IMR-90 (cell line): ENCODE data around the gene DOCK9. TPM values are rescaled to one million over a fixed set of nuclear protein-coding genes. Genes with fewer than 3 reads are reported as not detected.

Experiments used
- ATAC-seq: fragments of 200-7000 bp; cut with Tn5 transposase; 2 replicates; pipeline ENCODE4 v1.9.1; 2020; ENCODE audit warnings: low read depth, mild to moderate bottlenecking, moderate library complexity
- BruUV-seq: library from RNA; stranded (reverse); fragments of 400-500 nt; replicated peaks from 2 replicates; lab custom pipeline; 2021; lab: Mats Ljungman, UMichigan
- CTCF ChIA-PET: fragments of 300-600 bp; formaldehyde crosslinking; extraction: SDS; loops from one replicate; lab custom pipeline; 2021; ENCODE audit warnings: antibody characterized with exemption; lab: Yijun Ruan, JAX
- POLR2A ChIA-PET: fragments of 300-600 bp; sonication (Branson Sonifier 250); formaldehyde crosslinking; loops from one replicate; lab custom pipeline; 2022; ENCODE audit warnings: antibody characterized with exemption; ENCODE audit not compliant: unreplicated experiment; lab: Charles Lee
- DNase-seq: peaks from one replicate; pipeline ENCODE4 v3.0.0; 2013
- H2AFZ ChIP-seq: replicated peaks from 2 replicates; pipeline ENCODE3; 2013; ENCODE audit warnings: low read length, mild to moderate bottlenecking; ENCODE audit not compliant: poor library complexity
- H2AK5ac ChIP-seq: 2 replicates; pipeline ENCODE4 v1.6.1; 2013; ENCODE audit warnings: low read depth, low read length, inconsistent platforms
- H2AK9ac ChIP-seq: replicated peaks from 2 replicates; pipeline ENCODE3; 2013; ENCODE audit warnings: mild to moderate bottlenecking, low read depth, low read length, moderate library complexity; ENCODE audit not compliant: poor library complexity
- H2BK120ac ChIP-seq: 2 replicates; pipeline ENCODE4 v1.6.1; 2013; ENCODE audit warnings: low read depth, low read length, inconsistent platforms
- H2BK15ac ChIP-seq: 3 replicates; pipeline ENCODE4 v1.6.1; 2013; ENCODE audit warnings: low read depth, low read length, inconsistent platforms
- H2BK20ac ChIP-seq: 2 replicates; pipeline ENCODE4 v1.6.1; 2013; ENCODE audit warnings: low read depth, mild to moderate bottlenecking, inconsistent platforms, low read length, moderate library complexity
- H2BK5ac ChIP-seq: 2 replicates; pipeline ENCODE4 v1.6.1; 2013; ENCODE audit warnings: mild to moderate bottlenecking, low read depth, low read length, inconsistent platforms; ENCODE audit not compliant: poor library complexity, severe bottlenecking
- H3K14ac ChIP-seq: replicated peaks from 2 replicates; pipeline ENCODE4 v1.6.1; 2013; ENCODE audit warnings: low read depth, low read length, inconsistent platforms
- H3K18ac ChIP-seq: 2 replicates; pipeline ENCODE4 v1.6.1; 2013; ENCODE audit warnings: low read depth, low read length, control low read depth
- H3K23ac ChIP-seq: 2 replicates; pipeline ENCODE4 v1.6.1; 2013; ENCODE audit warnings: low read depth, low read length, inconsistent platforms
- H3K27ac ChIP-seq: 2 replicates; pipeline ENCODE4 v1.5.1; 2013; ENCODE audit warnings: mild to moderate bottlenecking, control low read depth, low read length; ENCODE audit not compliant: insufficient read depth
- H3K27me3 ChIP-seq: 2 replicates; pipeline ENCODE4 v1.6.1; 2013; ENCODE audit warnings: low read length; ENCODE audit not compliant: control insufficient read depth, insufficient read depth
- H3K36me3 ChIP-seq: 2 replicates; pipeline ENCODE4 v1.6.1; 2013; ENCODE audit warnings: low read length, mixed read lengths; ENCODE audit not compliant: control insufficient read depth, insufficient read depth
- H3K4ac ChIP-seq: 2 replicates; pipeline ENCODE4 v1.6.1; 2013; ENCODE audit warnings: low read depth, low read length, inconsistent platforms
- H3K4me1 ChIP-seq: 2 replicates; pipeline ENCODE4 v1.6.1; 2013; ENCODE audit warnings: low read length, mixed read lengths; ENCODE audit not compliant: control insufficient read depth, insufficient read depth
- H3K4me2 ChIP-seq: 2 replicates; pipeline ENCODE4 v1.6.1; 2013; ENCODE audit warnings: low read depth, mild to moderate bottlenecking, control low read depth, low read length, moderate library complexity
- H3K4me3 ChIP-seq: 2 replicates; pipeline ENCODE4 v1.5.1; 2013; ENCODE audit warnings: low read depth, mild to moderate bottlenecking, control low read depth, low read length, moderate library complexity; ENCODE audit not compliant: insufficient read depth
- H3K56ac ChIP-seq: 2 replicates; pipeline ENCODE4 v1.6.1; 2013; ENCODE audit warnings: low read length, inconsistent platforms; ENCODE audit not compliant: insufficient read depth; ENCODE audit errors: extremely low read depth
- H3K79me1 ChIP-seq, 2 experiments: 2 replicates each; pipeline ENCODE4 v1.6.1; 2013; ENCODE audit warnings: low read length in 2 of 2, inconsistent platforms in 1 of 2, low read depth in 1 of 2
- H3K9ac ChIP-seq: 2 replicates; pipeline ENCODE4 v1.6.1; 2013; ENCODE audit warnings: low read depth, low read length, control low read depth
- H3K9me1 ChIP-seq: 2 replicates; pipeline ENCODE4 v1.6.1; 2013; ENCODE audit warnings: low read length, inconsistent platforms; ENCODE audit not compliant: insufficient read depth
- H3K9me3 ChIP-seq: 2 replicates; pipeline ENCODE4 v1.6.1; 2013; ENCODE audit warnings: low read length; ENCODE audit not compliant: control insufficient read depth, insufficient read depth
- H4K20me1 ChIP-seq: 2 replicates; pipeline ENCODE4 v1.6.1; 2013; ENCODE audit warnings: low read length, inconsistent platforms; ENCODE audit not compliant: insufficient read depth
- H4K5ac ChIP-seq: 2 replicates; pipeline ENCODE4 v1.6.1; 2013; ENCODE audit warnings: mild to moderate bottlenecking, low read depth, low read length, control low read depth
- H4K8ac ChIP-seq, 2 experiments: 2 replicates each; pipeline ENCODE4 v1.6.1; 2013; ENCODE audit warnings: low read depth in 2 of 2, low read length in 2 of 2, control low read depth in 1 of 2, inconsistent platforms in 1 of 2
- H4K91ac ChIP-seq: 2 replicates; pipeline ENCODE4 v1.6.1; 2013; ENCODE audit warnings: low read depth, low read length, inconsistent platforms; ENCODE audit not compliant: insufficient read depth
- BHLHE40 ChIP-seq: fragments of 150-350 bp; IDR thresholded peaks from 2 replicates; pipeline ENCODE4 v1.6.1; 2016; ENCODE audit warnings: mild to moderate bottlenecking, low read depth, low read length
- CEBPB ChIP-seq: IDR thresholded peaks from 2 replicates; pipeline ENCODE4 v1.6.1; 2012; ENCODE audit warnings: low read depth, low read length, improper control_type of control experiment
- CHD1 ChIP-seq: IDR thresholded peaks from 2 replicates; pipeline ENCODE4 v1.6.1; 2012; ENCODE audit warnings: low read depth, low read length, improper control_type of control experiment
- FOS ChIP-seq: fragments of 150-350 bp; IDR thresholded peaks from 2 replicates; pipeline ENCODE4 v1.6.1; 2016; ENCODE audit warnings: low read depth, low read length
- MAFK ChIP-seq: IDR thresholded peaks from 2 replicates; pipeline ENCODE4 v1.6.1; 2012; ENCODE audit warnings: low read depth, low read length, improper control_type of control experiment
- MAZ ChIP-seq: IDR thresholded peaks from 2 replicates; pipeline ENCODE4 v1.6.1; 2012; ENCODE audit warnings: low read depth, mild to moderate bottlenecking, low read length, improper control_type of control experiment, moderate library complexity, borderline replicate concordance
- MXI1 ChIP-seq: IDR thresholded peaks from 2 replicates; pipeline ENCODE4 v1.6.1; 2012; ENCODE audit warnings: low read depth, mild to moderate bottlenecking, low read length, moderate library complexity, borderline replicate concordance
- NFE2L2 ChIP-seq: fragments of 150-350 bp; IDR thresholded peaks from 2 replicates; pipeline ENCODE4 v1.6.1; 2016; ENCODE audit warnings: low read depth, mild to moderate bottlenecking, low read length
- POLR2A ChIP-seq: IDR thresholded peaks from 2 replicates; pipeline ENCODE4 v1.6.1; 2012; ENCODE audit warnings: mild to moderate bottlenecking, low read depth, low read length
- RAD21 ChIP-seq: IDR thresholded peaks from 2 replicates; pipeline ENCODE4 v1.6.1; 2012; ENCODE audit warnings: low read length, improper control_type of control experiment
- RCOR1 ChIP-seq: IDR thresholded peaks from 2 replicates; pipeline ENCODE4 v1.6.1; 2012; ENCODE audit warnings: mild to moderate bottlenecking, low read length, improper control_type of control experiment; ENCODE audit not compliant: insufficient replicate concordance
- SMC3 ChIP-seq: fragments of 150-350 bp; IDR thresholded peaks from 2 replicates; pipeline ENCODE4 v1.6.1; 2016; ENCODE audit warnings: low read depth, mild to moderate bottlenecking, antibody characterized with exemption, low read length, moderate library complexity
- WGBS, 2 experiments: methylation state at CpG; one replicate each; pipeline versions ENCODE4 v1.1.5 to v1.1.7; 2013; ENCODE audit warnings: missing lambda C conversion rate in 2 of 2; ENCODE audit not compliant: insufficient read length in 1 of 2; ENCODE audit errors: extremely low coverage in 2 of 2; 5-methylcytosine and 5-hydroxymethylcytosine counted together
- dilution Hi-C: fragments of 300-500 bp; cut with HindIII; formaldehyde crosslinking; loops from one replicate; pipeline ENCODE4 v1.14.3; 2018; ENCODE audit warnings: low sequenced_read_pairs; ENCODE audit not compliant: unreplicated experiment
- in situ Hi-C: fragments of 300-500 bp; cut with MboI; formaldehyde crosslinking; loops from 3 replicates; pipeline ENCODE4 v1.14.3; 2019; ENCODE audit warnings: low sequenced_read_pairs, inconsistent platforms, mixed read lengths
- intact Hi-C: fragments of 100-400 bp; cut with micrococcal nuclease; formaldehyde crosslinking; loops from 2 replicates; pipeline ENCODE4 v1.10.0; 2022
- polyA plus RNA-seq, 3 experiments: library from polyadenylated mRNA; depleted of rRNA; stranded (reverse); fragments of >200 nt; gene quantifications; 2 replicates each; pipeline ENCODE4 v1.2.3, GENCODE V29; 2012; ENCODE audit warnings: low replicate concordance in 1 of 3
- total RNA-seq: library from RNA; depleted of rRNA; stranded (reverse); fragments of >200 nt; gene quantifications from 2 replicates; pipeline ENCODE4 v1.2.3, GENCODE V29; 2012
- TF ChIP-seq, protein P1 (sequence below): fragments of 150-350 bp; IDR thresholded peaks from 2 replicates; pipeline ENCODE4 v1.6.1; 2017; ENCODE audit warnings: mild to moderate bottlenecking, antibody characterized with exemption, low read length, low read depth
- TF ChIP-seq, protein P2 (sequence below): fragments of 150-350 bp; IDR thresholded peaks from 2 replicates; pipeline ENCODE4 v1.6.1; 2016; ENCODE audit warnings: low read depth, mild to moderate bottlenecking, low read length, moderate library complexity, borderline replicate concordance
- TF ChIP-seq, protein P3 (sequence below): conservative IDR thresholded peaks from 2 replicates; pipeline ENCODE4 v1.5.1; 2012; ENCODE audit warnings: mild to moderate bottlenecking, low read depth, low read length, improper control_type of control experiment

The DOCK9 gene
- total and polyA plus RNA-seq, 2 of the 4 experiments (the other 2 are of a cell fraction) = 4.8 to 7.2 TPM

DNA sequence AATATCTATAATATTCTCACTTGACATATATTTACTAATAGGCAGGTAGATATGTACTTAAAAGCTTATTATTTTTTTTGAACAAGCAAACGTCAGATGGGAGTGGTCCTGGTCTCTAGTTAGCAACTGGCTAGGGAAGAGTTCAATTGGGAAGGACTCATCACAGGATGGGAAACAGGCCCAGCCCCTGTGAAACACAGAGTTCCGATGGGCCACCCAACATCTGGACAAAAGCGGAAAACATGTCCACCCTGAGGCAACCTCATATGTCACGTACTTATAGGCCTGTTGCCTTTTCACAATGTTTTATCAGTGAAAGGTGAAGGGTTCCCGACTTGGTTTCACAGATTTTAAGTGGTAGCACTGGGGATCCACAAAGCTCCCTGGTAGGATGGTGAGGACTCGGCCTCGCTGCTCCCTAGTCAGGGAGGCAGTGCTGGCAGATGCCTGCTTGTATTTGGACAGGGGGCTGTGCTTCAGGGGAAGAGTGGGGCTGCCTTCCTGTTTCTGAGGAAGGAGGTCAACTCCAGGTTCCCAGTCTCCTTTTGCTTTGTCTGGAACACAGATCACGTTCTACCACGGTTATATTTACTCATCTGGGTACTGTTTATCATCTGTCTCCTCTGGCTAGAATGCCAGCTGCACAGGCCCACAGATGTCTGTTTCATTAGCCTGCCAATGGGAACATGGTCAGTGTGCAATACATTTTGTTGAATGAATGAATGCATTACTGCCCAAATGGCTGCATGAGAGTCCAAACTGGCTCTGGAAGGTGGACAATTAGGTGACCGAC is 176.0 kb downstream of the DOCK9 start:
- Histone ChIP-seq H3K4me3 (no peak overlapping the region), H3K9me3 (no peaks in the 10 kb centered on the region), H3K79me1 (no peaks in the 10 kb centered on the region), H2BK5ac (no peak overlapping the region), H4K20me1 (no peaks in the 10 kb centered on the region), H4K5ac (no peak overlapping the region), H3K18ac (no peak overlapping the region), H2AK5ac (no peak overlapping the region), H4K91ac (no peak overlapping the region), H3K23ac (no peak overlapping the region), H3K36me3 (no peaks in the 10 kb centered on the region), H3K27ac (no peak overlapping the region), H2AFZ (no peak overlapping the region), H3K4me2 (no peak overlapping the region), H2AK9ac (no peak overlapping the region), H3K9me1 (peaks cover 11% of the 10 kb centered on the region; the same call in 1 of the 2 replicates), H2BK120ac (no peak overlapping the region), H3K4ac (no peak overlapping the region), H2BK15ac (no peak overlapping the region), H4K8ac (no peak overlapping the region), H3K56ac (no peak overlapping the region), H3K27me3 (no peaks in the 10 kb centered on the region), H3K9ac (no peak overlapping the region), H2BK20ac (no peak overlapping the region), H3K14ac (no peak overlapping the region), H3K4me1 (no peaks in the 10 kb centered on the region)
- in situ Hi-C loops (no loop called here), intact Hi-C loops (no loop called here), dilution Hi-C loops (no loop called here)
- ATAC-seq (no peak), DNase-seq (no peak)
- ChIA-PET CTCF (interaction anchor here (0.6 kb wide), 1 partner anchor 101 kb away, joined by 3 read pairs; no protein-coding TSS in a partner anchor), POLR2A (no interaction called here)
- 83% methylated on average over 1 of the region's 10 CpGs; no CpG with 5 or more reads in 1 of the 2 experiments for WGBS, 2 experiments
- BruUV-seq = no TSS peak
- TF ChIP-seq POLR2A = no peak
- no peak for TF ChIP-seq CEBPB
- TF ChIP-seq, protein P1, sequence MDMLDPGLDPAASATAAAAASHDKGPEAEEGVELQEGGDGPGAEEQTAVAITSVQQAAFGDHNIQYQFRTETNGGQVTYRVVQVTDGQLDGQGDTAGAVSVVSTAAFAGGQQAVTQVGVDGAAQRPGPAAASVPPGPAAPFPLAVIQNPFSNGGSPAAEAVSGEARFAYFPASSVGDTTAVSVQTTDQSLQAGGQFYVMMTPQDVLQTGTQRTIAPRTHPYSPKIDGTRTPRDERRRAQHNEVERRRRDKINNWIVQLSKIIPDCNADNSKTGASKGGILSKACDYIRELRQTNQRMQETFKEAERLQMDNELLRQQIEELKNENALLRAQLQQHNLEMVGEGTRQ = no peak
- TF ChIP-seq CHD1 = no peak
- TF ChIP-seq RAD21 = no peak
- no peak for TF ChIP-seq MAZ
- no peak for TF ChIP-seq RCOR1
- no peak for TF ChIP-seq NFE2L2
- TF ChIP-seq, protein P2, sequence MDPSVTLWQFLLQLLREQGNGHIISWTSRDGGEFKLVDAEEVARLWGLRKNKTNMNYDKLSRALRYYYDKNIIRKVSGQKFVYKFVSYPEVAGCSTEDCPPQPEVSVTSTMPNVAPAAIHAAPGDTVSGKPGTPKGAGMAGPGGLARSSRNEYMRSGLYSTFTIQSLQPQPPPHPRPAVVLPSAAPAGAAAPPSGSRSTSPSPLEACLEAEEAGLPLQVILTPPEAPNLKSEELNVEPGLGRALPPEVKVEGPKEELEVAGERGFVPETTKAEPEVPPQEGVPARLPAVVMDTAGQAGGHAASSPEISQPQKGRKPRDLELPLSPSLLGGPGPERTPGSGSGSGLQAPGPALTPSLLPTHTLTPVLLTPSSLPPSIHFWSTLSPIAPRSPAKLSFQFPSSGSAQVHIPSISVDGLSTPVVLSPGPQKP = no peak
- TF ChIP-seq MAFK = no peak
- TF ChIP-seq MXI1 = no peak
- TF ChIP-seq, protein P3, sequence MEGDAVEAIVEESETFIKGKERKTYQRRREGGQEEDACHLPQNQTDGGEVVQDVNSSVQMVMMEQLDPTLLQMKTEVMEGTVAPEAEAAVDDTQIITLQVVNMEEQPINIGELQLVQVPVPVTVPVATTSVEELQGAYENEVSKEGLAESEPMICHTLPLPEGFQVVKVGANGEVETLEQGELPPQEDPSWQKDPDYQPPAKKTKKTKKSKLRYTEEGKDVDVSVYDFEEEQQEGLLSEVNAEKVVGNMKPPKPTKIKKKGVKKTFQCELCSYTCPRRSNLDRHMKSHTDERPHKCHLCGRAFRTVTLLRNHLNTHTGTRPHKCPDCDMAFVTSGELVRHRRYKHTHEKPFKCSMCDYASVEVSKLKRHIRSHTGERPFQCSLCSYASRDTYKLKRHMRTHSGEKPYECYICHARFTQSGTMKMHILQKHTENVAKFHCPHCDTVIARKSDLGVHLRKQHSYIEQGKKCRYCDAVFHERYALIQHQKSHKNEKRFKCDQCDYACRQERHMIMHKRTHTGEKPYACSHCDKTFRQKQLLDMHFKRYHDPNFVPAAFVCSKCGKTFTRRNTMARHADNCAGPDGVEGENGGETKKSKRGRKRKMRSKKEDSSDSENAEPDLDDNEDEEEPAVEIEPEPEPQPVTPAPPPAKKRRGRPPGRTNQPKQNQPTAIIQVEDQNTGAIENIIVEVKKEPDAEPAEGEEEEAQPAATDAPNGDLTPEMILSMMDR = no peak
- TF ChIP-seq BHLHE40 = no peak
- no peak for TF ChIP-seq FOS
- no peak for TF ChIP-seq SMC3
